ENCODE results near the gene KCTD13. TPM values are rescaled to one million over a fixed set of nuclear protein-coding genes. Genes with fewer than 3 reads are reported as not detected.

KCTD13 gene
- total RNA-seq, 1 experiment from 2014 or later = 14.9 TPM

DNA sequence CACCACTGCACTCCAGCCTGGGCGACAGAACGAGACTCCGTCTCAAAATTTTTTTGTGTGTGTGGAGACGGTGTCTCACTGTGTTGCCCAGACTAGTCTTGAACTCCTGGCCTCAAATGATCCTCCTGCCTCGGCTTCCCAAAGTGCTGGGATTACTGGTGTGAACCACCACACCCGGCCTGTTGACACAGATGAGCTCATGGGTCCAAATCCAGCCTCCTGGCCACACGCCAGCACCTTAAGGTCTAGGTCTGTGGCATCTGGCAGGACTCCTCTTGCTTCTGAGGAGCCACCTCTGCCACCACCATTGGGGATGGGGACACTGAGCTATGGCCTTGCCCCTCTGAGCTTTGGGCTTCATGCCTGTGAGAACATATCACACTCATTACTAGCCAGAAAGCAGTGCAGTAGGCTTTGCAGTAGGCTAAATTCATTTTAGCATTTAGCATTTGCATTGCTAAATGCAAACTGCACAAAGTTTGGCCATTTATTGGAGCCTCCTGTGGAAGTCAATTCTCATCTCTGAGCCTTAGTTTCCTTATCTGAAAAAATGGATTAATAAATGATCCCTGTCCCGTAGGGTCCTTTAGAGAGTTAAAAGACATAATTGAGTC, 57.5 kb downstream of the KCTD13 start:
- no peaks in the 10 kb centered on the region for H3K27me3 Mint-ChIP-seq (ENCODE audit: insufficient read depth, unreplicated experiment)
- TF ChIP-seq, protein P1, sequence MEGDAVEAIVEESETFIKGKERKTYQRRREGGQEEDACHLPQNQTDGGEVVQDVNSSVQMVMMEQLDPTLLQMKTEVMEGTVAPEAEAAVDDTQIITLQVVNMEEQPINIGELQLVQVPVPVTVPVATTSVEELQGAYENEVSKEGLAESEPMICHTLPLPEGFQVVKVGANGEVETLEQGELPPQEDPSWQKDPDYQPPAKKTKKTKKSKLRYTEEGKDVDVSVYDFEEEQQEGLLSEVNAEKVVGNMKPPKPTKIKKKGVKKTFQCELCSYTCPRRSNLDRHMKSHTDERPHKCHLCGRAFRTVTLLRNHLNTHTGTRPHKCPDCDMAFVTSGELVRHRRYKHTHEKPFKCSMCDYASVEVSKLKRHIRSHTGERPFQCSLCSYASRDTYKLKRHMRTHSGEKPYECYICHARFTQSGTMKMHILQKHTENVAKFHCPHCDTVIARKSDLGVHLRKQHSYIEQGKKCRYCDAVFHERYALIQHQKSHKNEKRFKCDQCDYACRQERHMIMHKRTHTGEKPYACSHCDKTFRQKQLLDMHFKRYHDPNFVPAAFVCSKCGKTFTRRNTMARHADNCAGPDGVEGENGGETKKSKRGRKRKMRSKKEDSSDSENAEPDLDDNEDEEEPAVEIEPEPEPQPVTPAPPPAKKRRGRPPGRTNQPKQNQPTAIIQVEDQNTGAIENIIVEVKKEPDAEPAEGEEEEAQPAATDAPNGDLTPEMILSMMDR (IDR thresholded peaks at IDR 0.05; ENCODE audit: insufficient read depth in 1 of 2, low read depth in 1 of 2, low read length in 1 of 2, severe bottlenecking in 1 of 2, unreplicated experiment in 1 of 2) = no peak
- DNase-seq = no peak
- intact Hi-C loops (cut with micrococcal nuclease; ENCODE audit: unreplicated experiment) = loop anchor here (10.0 kb wide), 1 partner anchor 106 kb away; the partner anchor contains the start of gene TAOK2
- Histone ChIP-seq H3K27me3 (replicated peaks; ENCODE audit: control insufficient read depth, insufficient read depth, low read length) (no peaks in the 10 kb centered on the region), H3K36me3 (ENCODE audit: control insufficient read depth, insufficient read depth, low read length) (no peaks in the 10 kb centered on the region), H3K4me1 (no peaks in the 10 kb centered on the region), H3K9me3 (no peaks in the 10 kb centered on the region), H3K4me3 (ENCODE audit: low read depth, low read length) (no peak overlapping the region)
- H3K4me1 Mint-ChIP-seq (ENCODE audit: low read depth, unreplicated experiment) = no peaks in the 10 kb centered on the region
- H3K27ac Mint-ChIP-seq (ENCODE audit: unreplicated experiment) = no peak overlapping the region
- peaks cover 2% of the 10 kb centered on the region for H3K36me3 Mint-ChIP-seq (ENCODE audit: insufficient read depth, unreplicated experiment)
- H3K9me3 Mint-ChIP-seq (ENCODE audit: unreplicated experiment) = no peaks in the 10 kb centered on the region
- POLR2A ChIA-PET = no interaction called here
- H3K4me3 Mint-ChIP-seq (ENCODE audit: unreplicated experiment) = no peak overlapping the region
- CTCF ChIA-PET = interaction anchor here (0.8 kb wide), 1 partner anchor 160 kb away, joined by 4 read pairs; no protein-coding TSS in a partner anchor
- BruUV-seq (replicated peaks) = no TSS peak

DNA sequence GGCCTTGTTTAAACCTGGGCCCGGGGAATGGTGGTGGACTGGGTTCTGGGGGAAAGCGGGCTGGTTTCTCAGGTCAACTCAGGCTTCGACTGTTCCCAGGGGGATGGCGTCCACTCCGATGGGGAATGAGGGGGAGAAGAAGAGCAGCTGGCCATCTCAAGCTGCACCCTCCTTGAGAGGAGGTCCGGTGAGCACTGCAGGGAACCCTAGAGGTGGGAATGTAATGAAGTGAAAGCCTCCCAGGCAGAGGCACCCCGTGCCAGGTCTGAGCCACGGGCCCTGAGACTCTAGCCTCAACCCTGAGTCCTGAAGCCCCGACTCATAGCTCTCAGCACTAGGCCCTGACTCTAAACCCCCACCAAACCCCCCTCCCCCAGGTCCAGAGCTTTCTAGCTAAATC, 61.8 kb downstream of the KCTD13 start:
- Mint-ChIP-seq H3K27ac (ENCODE audit: unreplicated experiment) (no peak overlapping the region), H3K4me1 (ENCODE audit: low read depth, unreplicated experiment) (peaks cover 6% of the 10 kb centered on the region), H3K9me3 (ENCODE audit: unreplicated experiment) (no peaks in the 10 kb centered on the region), H3K4me3 (ENCODE audit: unreplicated experiment) (no peak overlapping the region), H3K27me3 (ENCODE audit: insufficient read depth, unreplicated experiment) (no peaks in the 10 kb centered on the region), H3K36me3 (ENCODE audit: insufficient read depth, unreplicated experiment) (peaks cover 15% of the 10 kb centered on the region)
- H3K36me3 ChIP-seq (ENCODE audit: control insufficient read depth, insufficient read depth, low read length) = peaks cover 1% of the 10 kb centered on the region; the same call in 1 of the 2 replicates
- TF ChIP-seq, protein P1 (IDR thresholded peaks at IDR 0.05; ENCODE audit: insufficient read depth in 1 of 2, low read depth in 1 of 2, low read length in 1 of 2, severe bottlenecking in 1 of 2, unreplicated experiment in 1 of 2) = no peak
- no peak overlapping the region for H3K4me3 ChIP-seq (ENCODE audit: low read depth, low read length)
- peaks cover 6% of the 10 kb centered on the region; the same call in 1 of the 2 replicates for H3K4me1 ChIP-seq
- ChIA-PET CTCF (interaction anchor here (0.6 kb wide), 1 partner anchor 16 kb away, joined by 4 read pairs; no protein-coding TSS in a partner anchor), POLR2A (interaction anchor here (0.6 kb wide), 1 partner anchor 41 kb away, joined by 5 read pairs; no protein-coding TSS in a partner anchor)
- no peaks in the 10 kb centered on the region for H3K9me3 ChIP-seq
- no TSS peak for BruUV-seq (replicated peaks)
- no peaks in the 10 kb centered on the region for H3K27me3 ChIP-seq (replicated peaks; ENCODE audit: control insufficient read depth, insufficient read depth, low read length)
- intact Hi-C loops (cut with micrococcal nuclease; ENCODE audit: unreplicated experiment) = loop anchor here (10.0 kb wide), 1 partner anchor 111 kb away; the partner anchor contains the start of gene TAOK2
- no peak for DNase-seq

DNA sequence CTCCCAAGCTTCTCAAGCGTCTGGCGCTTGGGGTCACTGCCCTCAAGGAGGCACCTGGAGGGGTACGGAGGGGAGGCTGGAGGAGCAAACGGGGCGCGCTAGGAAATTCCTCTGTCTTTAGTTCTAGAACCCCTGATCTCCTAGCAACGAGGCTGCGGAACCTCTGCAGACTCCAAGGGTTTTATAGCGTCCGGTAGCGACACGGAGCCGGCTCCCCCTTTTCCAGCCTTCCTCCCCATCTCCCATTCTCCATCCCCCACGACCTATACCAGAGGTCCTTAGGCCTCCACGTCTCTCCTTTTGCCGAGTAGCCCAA, 62.4 kb downstream of the KCTD13 start:
- H3K27me3 ChIP-seq (replicated peaks; ENCODE audit: control insufficient read depth, insufficient read depth, low read length) = no peaks in the 10 kb centered on the region
- no TSS peak for BruUV-seq (replicated peaks)
- peaks cover 6% of the 10 kb centered on the region; the same call in 1 of the 2 replicates for H3K4me1 ChIP-seq
- intact Hi-C loops (cut with micrococcal nuclease; ENCODE audit: unreplicated experiment) = loop anchor here (2.0 to 10.0 kb wide), 4 partner anchors 35 to 111 kb away; partner anchors contain the start of genes KCTD13, PAGR1, SEZ6L2 and TAOK2
- TF ChIP-seq, protein P1 (IDR thresholded peaks at IDR 0.05; ENCODE audit: insufficient read depth in 1 of 2, low read depth in 1 of 2, low read length in 1 of 2, severe bottlenecking in 1 of 2, unreplicated experiment in 1 of 2) = no peak
- DNase-seq = no peak
- H3K36me3 ChIP-seq (ENCODE audit: control insufficient read depth, insufficient read depth, low read length) = peaks cover 1% of the 10 kb centered on the region; the same call in 1 of the 2 replicates
- Mint-ChIP-seq H3K27ac (ENCODE audit: unreplicated experiment) (peak overlapping the region; percentile 100), H3K36me3 (ENCODE audit: insufficient read depth, unreplicated experiment) (peaks cover 15% of the 10 kb centered on the region), H3K4me3 (ENCODE audit: unreplicated experiment) (peak overlapping the region; percentile 93), H3K9me3 (ENCODE audit: unreplicated experiment) (no peaks in the 10 kb centered on the region), H3K4me1 (ENCODE audit: low read depth, unreplicated experiment) (peaks cover 6% of the 10 kb centered on the region), H3K27me3 (ENCODE audit: insufficient read depth, unreplicated experiment) (no peaks in the 10 kb centered on the region)
- ChIA-PET POLR2A (interaction anchor here (0.6 kb wide), 1 partner anchor 35 kb away, joined by 9 read pairs; no protein-coding TSS in a partner anchor), CTCF (interaction anchor here (0.6 to 0.8 kb wide), 5 partner anchors 16 to 98 kb away, joined by 3 to 4 read pairs (median 3); partner anchors contain the start of gene TMEM219)
- H3K4me3 ChIP-seq (ENCODE audit: low read depth, low read length) = no peak overlapping the region; the same call in none of the 2 replicates
- H3K9me3 ChIP-seq = no peaks in the 10 kb centered on the region
